CD14-positive monocyte (primary cell): ENCODE measurements around the gene PPP3R1. TPM values are rescaled to one million over a fixed set of nuclear protein-coding genes. Genes with fewer than 3 reads are reported as not detected.

Experiments used
- DNase-seq, 3 donors: peaks; one replicate each; pipeline ENCODE4 v3.0.0-alpha.2; 2011 to 2022
- H2AFZ ChIP-seq: 2 replicates; pipeline ENCODE4 v1.6.0; 2012; ENCODE audit warnings: mild to moderate bottlenecking, low read depth, low read length, inconsistent platforms; ENCODE audit not compliant: insufficient read depth, poor library complexity, severe bottlenecking
- H3K27ac ChIP-seq, 2 donors: 1 replicate in 1 of 2; 2 replicates in 1 of 2; pipeline ENCODE4 v1.5.1; 2012 to 2013; ENCODE audit warnings: low read length in 2 of 2, control low read depth in 1 of 2, inconsistent platforms in 1 of 2, low read depth in 1 of 2, mild to moderate bottlenecking in 1 of 2
- H3K27me3 ChIP-seq, 2 donors: one replicate each; pipeline versions ENCODE4 v1.6.0 to v1.6.1; 2011 to 2013; ENCODE audit warnings: low read length in 2 of 2; ENCODE audit not compliant: control insufficient read depth in 2 of 2, insufficient read depth in 2 of 2
- H3K36me3 ChIP-seq, 2 donors: replicated peaks in 1 of 2; 1 replicate in 1 of 2; 2 replicates in 1 of 2; pipeline versions ENCODE4 v1.5.1 to v1.6.1; 2012 to 2013; ENCODE audit warnings: low read length in 2 of 2, control low read depth in 1 of 2, inconsistent platforms in 1 of 2, mild to moderate bottlenecking in 1 of 2; ENCODE audit not compliant: insufficient read depth in 2 of 2, control insufficient read depth in 1 of 2
- H3K4me1 ChIP-seq, 2 donors: 1 replicate in 1 of 2; 2 replicates in 1 of 2; pipeline versions ENCODE4 v1.5.1 to v1.6.1; 2012 to 2013; ENCODE audit warnings: low read length in 2 of 2, control low read depth in 1 of 2, inconsistent platforms in 1 of 2, mild to moderate bottlenecking in 1 of 2, moderate library complexity in 1 of 2; ENCODE audit not compliant: insufficient read depth in 2 of 2, control insufficient read depth in 1 of 2
- H3K4me2 ChIP-seq: replicated peaks from 2 replicates; pipeline ENCODE3; 2012; ENCODE audit warnings: low read length, moderate library complexity, mild to moderate bottlenecking; ENCODE audit not compliant: poor library complexity, severe bottlenecking; ENCODE audit errors: extremely low read depth
- H3K4me3 ChIP-seq, 3 experiments: fragments of 200-600 bp in 1 of 3; sonication (generic) in 1 of 3; replicated peaks in 1 of 3; 1 replicate in 2 of 3; 2 replicates in 1 of 3; pipeline ENCODE4 v1.5.1; 2011 to 2013; ENCODE audit warnings: low read length in 3 of 3, mild to moderate bottlenecking in 3 of 3, control low read depth in 2 of 3, low read depth in 2 of 3, inconsistent platforms in 1 of 3, moderate library complexity in 1 of 3
- H3K79me2 ChIP-seq: 2 replicates; pipeline ENCODE4 v1.6.0; 2012; ENCODE audit warnings: mild to moderate bottlenecking, control low read depth, inconsistent platforms, low read length, moderate library complexity; ENCODE audit not compliant: insufficient read depth
- H3K9ac ChIP-seq: 2 replicates; pipeline ENCODE4 v1.6.0; 2017; ENCODE audit warnings: low read length, mild to moderate bottlenecking; ENCODE audit not compliant: insufficient read depth, poor library complexity, severe bottlenecking
- H3K9me3 ChIP-seq, 2 donors: replicated peaks in 1 of 2; 1 replicate in 1 of 2; 2 replicates in 1 of 2; pipeline versions ENCODE4 v1.5.1 to v1.6.1; 2012 to 2013; ENCODE audit warnings: low read length in 2 of 2, control low read depth in 1 of 2; ENCODE audit not compliant: control insufficient read depth in 1 of 2, insufficient read depth in 1 of 2
- H4K20me1 ChIP-seq: 2 replicates; pipeline ENCODE4 v1.6.0; 2012; ENCODE audit warnings: mild to moderate bottlenecking, low read length, control low read depth, moderate library complexity; ENCODE audit not compliant: insufficient read depth
- H3K27ac Mint-ChIP-seq, 7 donors: one replicate each; pipeline ENCODE4 v1.8.0; 2020; ENCODE audit warnings: mild to moderate bottlenecking in 7 of 7, mixed read lengths in 7 of 7, moderate library complexity in 6 of 7, inconsistent platforms in 2 of 7
- H3K27me3 Mint-ChIP-seq, 3 donors: one replicate each; pipeline ENCODE4 v1.8.0; 2021 to 2022; ENCODE audit warnings: low read depth in 3 of 3, mild to moderate bottlenecking in 3 of 3, mixed read lengths in 3 of 3, moderate library complexity in 3 of 3, inconsistent platforms in 1 of 3
- H3K36me3 Mint-ChIP-seq, 2 donors: one replicate each; pipeline ENCODE4 v1.8.0; 2020; ENCODE audit warnings: mixed read lengths in 2 of 2, inconsistent platforms in 1 of 2, mild to moderate bottlenecking in 1 of 2
- H3K4me1 Mint-ChIP-seq: one replicate; pipeline ENCODE4 v1.8.0; 2020; ENCODE audit warnings: mild to moderate bottlenecking, mixed read lengths
- H3K4me3 Mint-ChIP-seq, 2 donors: one replicate each; pipeline ENCODE4 v1.8.0; 2020; ENCODE audit warnings: mild to moderate bottlenecking in 2 of 2, mixed read lengths in 2 of 2, moderate library complexity in 1 of 2
- H3K9me3 Mint-ChIP-seq, 7 donors: one replicate each; pipeline ENCODE4 v1.8.0; 2020 to 2022; ENCODE audit warnings: mixed read lengths in 7 of 7, mild to moderate bottlenecking in 6 of 7, moderate library complexity in 6 of 7, inconsistent platforms in 2 of 7
- CTCF ChIP-seq: fragments of 200-600 bp; IDR thresholded peaks from one replicate; pipeline ENCODE4 v1.8.0; 2022; ENCODE audit warnings: antibody characterized with exemption, mild to moderate bottlenecking
- WGBS: methylation state at CpG from one replicate; pipeline ENCODE4 v1.1.5; 2013; ENCODE audit warnings: missing lambda C conversion rate; ENCODE audit not compliant: insufficient coverage; 5-methylcytosine and 5-hydroxymethylcytosine counted together
- intact Hi-C, 2 donors: fragments of 100-400 bp; cut with micrococcal nuclease; formaldehyde crosslinking; loops; one replicate each; pipeline versions ENCODE4 v1.15.0 to v1.15.1; 2023
- polyA plus RNA-seq, 3 donors: library from polyadenylated mRNA; depleted of rRNA in 1 of 3; unstranded in 2 of 3; stranded (reverse) in 1 of 3; fragments of 300-500 nt in 2 of 3; fragments of >200 nt in 1 of 3; fragmentation: Illumina TruSeq in 2 of 3; gene quantifications; 1 replicate in 2 of 3; 2 replicates in 1 of 3; pipeline ENCODE4 v1.2.3, GENCODE V29; 2012 to 2021

Gene PPP3R1
- polyA plus RNA-seq, 3 donors: 8.7 to 32.6 (median 10.7) TPM

- Mint-ChIP-seq H3K4me3 (no peak overlapping the region), H3K4me1 (peaks cover 22% of the 10 kb centered on the region), H3K36me3 (peaks cover 0 to 10% of the 10 kb centered on the region in 2 donors), H3K9me3 (no peaks in the 10 kb centered on the region), H3K27me3 (no peaks in the 10 kb centered on the region), H3K27ac (no peak overlapping the region)
- H3K27me3 ChIP-seq: no peaks in the 10 kb centered on the region
- H3K4me3 ChIP-seq: no peak overlapping the region
- peaks cover 53 to 58% of the 10 kb centered on the region in 2 donors for H3K4me1 ChIP-seq
- peaks cover 100% of the 10 kb centered on the region for H4K20me1 ChIP-seq
- no peak overlapping the region for H3K9ac ChIP-seq
- H3K4me2 ChIP-seq: no peak overlapping the region
- H3K36me3 ChIP-seq: peaks cover 0 to 6% of the 10 kb centered on the region in 2 donors
- WGBS: 100% methylated on average over 1 of the region's 4 CpGs
- intact Hi-C loops: no loop called here
- H3K27ac ChIP-seq: peak overlapping the region in 1 of 2 donors; percentile 98
- TF ChIP-seq CTCF: no peak
- no peaks in the 10 kb centered on the region for H3K9me3 ChIP-seq
- DNase-seq: no peak
- no peak overlapping the region for H2AFZ ChIP-seq
- H3K79me2 ChIP-seq: peaks cover 100% of the 10 kb centered on the region
Measured at GRCh38 chr2:68245066-68245465, 7.3 kb downstream of the PPP3R1 start.

DNA sequence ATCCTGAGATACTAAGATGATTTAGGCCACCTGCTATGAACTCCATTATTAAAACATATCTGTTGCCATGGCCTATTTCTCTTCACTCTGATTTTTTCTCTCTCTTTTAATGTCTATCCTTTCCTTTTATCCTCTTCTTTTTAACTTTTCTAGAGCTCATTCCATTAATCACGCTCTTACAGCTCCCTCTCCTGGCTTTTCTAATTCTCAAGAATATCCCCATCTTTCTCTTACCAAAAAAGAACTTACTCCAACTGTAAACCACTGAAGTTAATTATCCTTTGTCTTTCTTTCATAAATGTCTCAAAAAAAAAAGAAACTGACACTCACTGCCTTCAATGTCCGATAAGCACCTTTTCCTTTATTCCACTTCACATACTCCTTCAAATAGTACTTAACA, 7.9 kb downstream of the PPP3R1 start:
- H3K9ac ChIP-seq: no peak overlapping the region
- peaks cover 0 to 6% of the 10 kb centered on the region in 2 donors for H3K36me3 ChIP-seq
- 88% methylated on average over 2 of the region's 2 CpGs for WGBS
- peaks cover 57 to 58% of the 10 kb centered on the region in 2 donors for H3K4me1 ChIP-seq
- H4K20me1 ChIP-seq: peaks cover 100% of the 10 kb centered on the region
- no peak overlapping the region for H2AFZ ChIP-seq
- Mint-ChIP-seq H3K4me1 (peaks cover 20% of the 10 kb centered on the region), H3K27ac (no peak overlapping the region), H3K36me3 (peaks cover 0 to 10% of the 10 kb centered on the region in 2 donors), H3K4me3 (no peak overlapping the region), H3K9me3 (no peaks in the 10 kb centered on the region), H3K27me3 (no peaks in the 10 kb centered on the region)
- H3K27me3 ChIP-seq: no peaks in the 10 kb centered on the region
- no peak overlapping the region for H3K4me3 ChIP-seq
- no peak for TF ChIP-seq CTCF
- H3K4me2 ChIP-seq: no peak overlapping the region
- peaks cover 100% of the 10 kb centered on the region for H3K79me2 ChIP-seq
- no peak for DNase-seq
- H3K9me3 ChIP-seq: no peaks in the 10 kb centered on the region
- H3K27ac ChIP-seq: peak overlapping the region in 1 of 2 donors; percentile 98
- intact Hi-C loops: no loop called here
